Activated CD4-positive, CD25-positive, alpha-beta regulatory T cell treated with anti-CD3 and anti-CD28 coated beads, Interleukin-2, amount 50 U/mL, for 16 hours (primary cell): ENCODE data around the gene TMX2.

Source experiments
- DNase-seq: peaks from one replicate; pipeline ENCODE4 v3.0.0-alpha.2; 2020; ENCODE audit warnings: low read depth, low spot score

Gene TMX2

GRCh38 chr11:57764972-57765371 lies 52.6 kb downstream of the TMX2 start:
- no peak for DNase-seq

GRCh38 chr11:57770793-57771192 lies 58.4 kb downstream of the TMX2 start:
- DNase-seq = no peak

GRCh38 chr11:57771365-57771764 lies 59.0 kb downstream of the TMX2 start:
- DNase-seq = no peak

GRCh38 chr11:57772562-57772961 lies 60.2 kb downstream of the TMX2 start:
- no peak for DNase-seq

GRCh38 chr11:57773026-57773598 lies 60.7 kb downstream of the TMX2 start:
- DNase-seq = no peak

- no peak for DNase-seq
Measured at GRCh38 chr11:57775491-57775890, 63.1 kb downstream of the TMX2 start.

- DNase-seq = no peak
Measured at GRCh38 chr11:57776031-57776521, 63.7 kb downstream of the TMX2 start.

GRCh38 chr11:57776577-57777210 lies 64.3 kb downstream of the TMX2 start:
- no peak for DNase-seq

- DNase-seq = no peak
Measured at GRCh38 chr11:57777969-57778317, 65.5 kb downstream of the TMX2 start.

- DNase-seq = no peak
Measured at GRCh38 chr11:57778318-57779037, 66.1 kb downstream of the TMX2 start.

- DNase-seq = no peak
Measured at GRCh38 chr11:57779276-57779675, 66.9 kb downstream of the TMX2 start.

GRCh38 chr11:57781529-57781943 lies 69.1 kb downstream of the TMX2 start:
- no peak for DNase-seq

GRCh38 chr11:57785072-57785471 lies 72.7 kb downstream of the TMX2 start:
- DNase-seq = no peak

GRCh38 chr11:57786436-57786835 lies 74.0 kb downstream of the TMX2 start:
- DNase-seq = no peak

GRCh38 chr11:57787006-57787604 lies 74.7 kb downstream of the TMX2 start:
- no peak for DNase-seq

- no peak for DNase-seq
Measured at GRCh38 chr11:57787920-57788702, 75.7 kb downstream of the TMX2 start.

GRCh38 chr11:57788703-57789088 lies 76.3 kb downstream of the TMX2 start:
- no peak for DNase-seq
